Measurements from ENCODE around the gene DNASE1L2. TPM values are rescaled to one million over a fixed set of nuclear protein-coding genes. Genes with fewer than 3 reads are reported as not detected.

Gene DNASE1L2
- total and polyA plus RNA-seq, 10 of the 15 experiments (the other 5 are each of a cell fraction or from before 2014, with no cell fraction given): 0.06 to 1.5 (median 0.29) TPM

DNA sequence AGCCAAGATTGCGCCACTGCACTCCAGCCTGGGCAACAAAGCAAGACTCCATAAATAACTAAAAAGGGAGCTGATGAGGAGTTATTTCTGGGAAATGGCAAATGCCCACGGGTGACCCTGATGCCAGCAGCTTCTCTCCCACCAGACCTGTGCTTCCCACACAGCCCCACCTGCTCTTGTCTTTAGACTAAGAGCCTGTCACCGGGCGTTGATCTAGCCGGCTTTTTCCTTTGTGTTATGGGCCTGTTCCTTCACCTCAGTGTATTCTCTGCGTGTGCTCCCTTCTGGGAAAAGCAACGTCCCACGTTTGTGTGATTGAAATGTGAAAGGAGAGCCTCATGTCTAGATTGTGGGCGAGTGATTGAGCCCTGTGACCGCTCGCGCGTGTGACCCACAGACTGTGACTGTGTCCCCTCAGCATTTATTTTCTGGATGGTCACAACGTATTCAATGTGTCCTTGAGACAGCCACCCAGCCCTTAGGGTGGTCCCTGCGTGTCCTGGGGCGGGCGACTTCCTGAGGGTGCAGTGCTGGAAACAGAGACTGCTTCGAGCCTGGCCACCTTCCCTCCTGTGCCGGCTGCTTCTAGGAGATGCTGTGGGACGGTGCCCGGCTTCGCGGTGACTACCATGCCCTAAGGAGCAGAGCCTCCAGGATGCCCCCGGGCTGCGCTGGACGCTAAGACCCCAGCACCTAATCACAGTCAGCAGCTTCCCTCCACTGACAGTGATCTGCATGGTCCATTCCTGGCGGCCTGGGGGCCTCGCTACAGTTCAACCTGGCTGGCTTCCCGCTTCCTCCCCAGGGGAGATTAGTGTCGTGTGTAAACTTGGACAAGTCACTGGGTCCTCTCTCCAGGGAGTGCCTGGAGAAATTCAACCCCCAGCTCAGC, 39.5 kb downstream of the DNASE1L2 start:
- Histone ChIP-seq H3K4me3 (no peak overlapping the region), H4K20me1 (ENCODE audit: control insufficient read depth, insufficient read depth) (no peaks in the 10 kb centered on the region), H2AFZ (ENCODE audit: control insufficient read depth, low read depth, low read length) (no peak overlapping the region), H3K9me3 (replicated peaks; ENCODE audit: control insufficient read depth, insufficient read depth, low read length) (no peaks in the 10 kb centered on the region), H3K9ac (ENCODE audit: control insufficient read depth, insufficient read depth, low read length) (no peak overlapping the region), H3K36me3 (ENCODE audit: control insufficient read depth in 2 of 2, insufficient read depth in 2 of 2, low read length in 1 of 2) (no peaks in the 10 kb centered on the region), H3K4me2 (ENCODE audit: control insufficient read depth, insufficient read depth) (no peak overlapping the region), H3K79me2 (ENCODE audit: control insufficient read depth, insufficient read depth, low read length) (no peaks in the 10 kb centered on the region), H3K4me1 (ENCODE audit: control insufficient read depth, insufficient read depth, low read length) (no peaks in the 10 kb centered on the region), H3K27ac (ENCODE audit: control insufficient read depth, insufficient read depth) (no peak overlapping the region), H3K27me3 (replicated peaks in 1 of 2; ENCODE audit: control insufficient read depth in 2 of 2, insufficient read depth in 2 of 2, low read length in 1 of 2) (no peaks in the 10 kb centered on the region)
- CTCF ChIA-PET: no interaction called here
- ATAC-seq (no peak), DNase-seq (ENCODE audit: low read depth, low spot score) (no peak), FAIRE-seq (no peak)
- RAD21 ChIA-PET (ENCODE audit: unreplicated experiment): interaction anchor here (0.6 kb wide), 1 partner anchor 14 kb away, joined by 3 read pairs; no protein-coding TSS in a partner anchor
- in situ Hi-C loops (cut with MboI): no loop called here
- WGBS (ENCODE audit: insufficient coverage, insufficient replicate concordance, low lambda C conversion rate, missing lambda C conversion rate): 72% methylated on average over 30 of the region's 30 CpGs
- no TSS peak for BruUV-seq (replicated peaks)
- POLR2A ChIA-PET: interaction anchor here (0.5 kb wide), 1 partner anchor 81 kb away, joined by 3 read pairs; no protein-coding TSS in a partner anchor
- SMC1A ChIA-PET (ENCODE audit: uncharacterized antibody, unreplicated experiment): no interaction called here
- intact Hi-C loops (cut with micrococcal nuclease; ENCODE audit: unreplicated experiment): no loop called here
- TF ChIP-seq YBX1 (IDR thresholded peaks at IDR 0.05) (no peak), CEBPB (IDR thresholded peaks at IDR 0.05; ENCODE audit: borderline replicate concordance in 1 of 2, low read depth in 2 of 2, low read length in 2 of 2) (no peak), RFX5 (IDR thresholded peaks at IDR 0.05; ENCODE audit: low read depth, low read length) (no peak), MEF2A (IDR thresholded peaks at IDR 0.05; ENCODE audit: insufficient read depth, low read depth, low read length) (no peak), BACH1 (IDR thresholded peaks at IDR 0.05; ENCODE audit: borderline replicate concordance) (no peak), SMARCA5 (IDR thresholded peaks at IDR 0.05) (no peak), NR2C2 (IDR thresholded peaks at IDR 0.05; ENCODE audit: borderline replicate concordance, control insufficient read depth, insufficient read length, low read depth) (no peak), STAT3 (IDR thresholded peaks at IDR 0.05; ENCODE audit: low read depth, low read length) (no peak), ZNF207 (IDR thresholded peaks at IDR 0.05; ENCODE audit: borderline replicate concordance) (no peak), CREB1 (IDR thresholded peaks at IDR 0.05; ENCODE audit: low read depth) (no peak), HDGF (IDR thresholded peaks at IDR 0.05) (no peak), POLR2A (IDR thresholded peaks at IDR 0.05; ENCODE audit: low read depth, low read length) (no peak)
- TF ChIP-seq, protein P1, sequence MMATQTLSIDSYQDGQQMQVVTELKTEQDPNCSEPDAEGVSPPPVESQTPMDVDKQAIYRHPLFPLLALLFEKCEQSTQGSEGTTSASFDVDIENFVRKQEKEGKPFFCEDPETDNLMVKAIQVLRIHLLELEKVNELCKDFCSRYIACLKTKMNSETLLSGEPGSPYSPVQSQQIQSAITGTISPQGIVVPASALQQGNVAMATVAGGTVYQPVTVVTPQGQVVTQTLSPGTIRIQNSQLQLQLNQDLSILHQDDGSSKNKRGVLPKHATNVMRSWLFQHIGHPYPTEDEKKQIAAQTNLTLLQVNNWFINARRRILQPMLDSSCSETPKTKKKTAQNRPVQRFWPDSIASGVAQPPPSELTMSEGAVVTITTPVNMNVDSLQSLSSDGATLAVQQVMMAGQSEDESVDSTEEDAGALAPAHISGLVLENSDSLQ (IDR thresholded peaks at IDR 0.05): no peak
- TF ChIP-seq, protein P2, sequence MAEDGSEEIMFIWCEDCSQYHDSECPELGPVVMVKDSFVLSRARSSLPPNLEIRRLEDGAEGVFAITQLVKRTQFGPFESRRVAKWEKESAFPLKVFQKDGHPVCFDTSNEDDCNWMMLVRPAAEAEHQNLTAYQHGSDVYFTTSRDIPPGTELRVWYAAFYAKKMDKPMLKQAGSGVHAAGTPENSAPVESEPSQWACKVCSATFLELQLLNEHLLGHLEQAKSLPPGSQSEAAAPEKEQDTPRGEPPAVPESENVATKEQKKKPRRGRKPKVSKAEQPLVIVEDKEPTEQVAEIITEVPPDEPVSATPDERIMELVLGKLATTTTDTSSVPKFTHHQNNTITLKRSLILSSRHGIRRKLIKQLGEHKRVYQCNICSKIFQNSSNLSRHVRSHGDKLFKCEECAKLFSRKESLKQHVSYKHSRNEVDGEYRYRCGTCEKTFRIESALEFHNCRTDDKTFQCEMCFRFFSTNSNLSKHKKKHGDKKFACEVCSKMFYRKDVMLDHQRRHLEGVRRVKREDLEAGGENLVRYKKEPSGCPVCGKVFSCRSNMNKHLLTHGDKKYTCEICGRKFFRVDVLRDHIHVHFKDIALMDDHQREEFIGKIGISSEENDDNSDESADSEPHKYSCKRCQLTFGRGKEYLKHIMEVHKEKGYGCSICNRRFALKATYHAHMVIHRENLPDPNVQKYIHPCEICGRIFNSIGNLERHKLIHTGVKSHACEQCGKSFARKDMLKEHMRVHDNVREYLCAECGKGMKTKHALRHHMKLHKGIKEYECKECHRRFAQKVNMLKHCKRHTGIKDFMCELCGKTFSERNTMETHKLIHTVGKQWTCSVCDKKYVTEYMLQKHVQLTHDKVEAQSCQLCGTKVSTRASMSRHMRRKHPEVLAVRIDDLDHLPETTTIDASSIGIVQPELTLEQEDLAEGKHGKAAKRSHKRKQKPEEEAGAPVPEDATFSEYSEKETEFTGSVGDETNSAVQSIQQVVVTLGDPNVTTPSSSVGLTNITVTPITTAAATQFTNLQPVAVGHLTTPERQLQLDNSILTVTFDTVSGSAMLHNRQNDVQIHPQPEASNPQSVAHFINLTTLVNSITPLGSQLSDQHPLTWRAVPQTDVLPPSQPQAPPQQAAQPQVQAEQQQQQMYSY (CRISPR knock-in tag; IDR thresholded peaks at IDR 0.05): no peak
- TF ChIP-seq, protein P3, sequence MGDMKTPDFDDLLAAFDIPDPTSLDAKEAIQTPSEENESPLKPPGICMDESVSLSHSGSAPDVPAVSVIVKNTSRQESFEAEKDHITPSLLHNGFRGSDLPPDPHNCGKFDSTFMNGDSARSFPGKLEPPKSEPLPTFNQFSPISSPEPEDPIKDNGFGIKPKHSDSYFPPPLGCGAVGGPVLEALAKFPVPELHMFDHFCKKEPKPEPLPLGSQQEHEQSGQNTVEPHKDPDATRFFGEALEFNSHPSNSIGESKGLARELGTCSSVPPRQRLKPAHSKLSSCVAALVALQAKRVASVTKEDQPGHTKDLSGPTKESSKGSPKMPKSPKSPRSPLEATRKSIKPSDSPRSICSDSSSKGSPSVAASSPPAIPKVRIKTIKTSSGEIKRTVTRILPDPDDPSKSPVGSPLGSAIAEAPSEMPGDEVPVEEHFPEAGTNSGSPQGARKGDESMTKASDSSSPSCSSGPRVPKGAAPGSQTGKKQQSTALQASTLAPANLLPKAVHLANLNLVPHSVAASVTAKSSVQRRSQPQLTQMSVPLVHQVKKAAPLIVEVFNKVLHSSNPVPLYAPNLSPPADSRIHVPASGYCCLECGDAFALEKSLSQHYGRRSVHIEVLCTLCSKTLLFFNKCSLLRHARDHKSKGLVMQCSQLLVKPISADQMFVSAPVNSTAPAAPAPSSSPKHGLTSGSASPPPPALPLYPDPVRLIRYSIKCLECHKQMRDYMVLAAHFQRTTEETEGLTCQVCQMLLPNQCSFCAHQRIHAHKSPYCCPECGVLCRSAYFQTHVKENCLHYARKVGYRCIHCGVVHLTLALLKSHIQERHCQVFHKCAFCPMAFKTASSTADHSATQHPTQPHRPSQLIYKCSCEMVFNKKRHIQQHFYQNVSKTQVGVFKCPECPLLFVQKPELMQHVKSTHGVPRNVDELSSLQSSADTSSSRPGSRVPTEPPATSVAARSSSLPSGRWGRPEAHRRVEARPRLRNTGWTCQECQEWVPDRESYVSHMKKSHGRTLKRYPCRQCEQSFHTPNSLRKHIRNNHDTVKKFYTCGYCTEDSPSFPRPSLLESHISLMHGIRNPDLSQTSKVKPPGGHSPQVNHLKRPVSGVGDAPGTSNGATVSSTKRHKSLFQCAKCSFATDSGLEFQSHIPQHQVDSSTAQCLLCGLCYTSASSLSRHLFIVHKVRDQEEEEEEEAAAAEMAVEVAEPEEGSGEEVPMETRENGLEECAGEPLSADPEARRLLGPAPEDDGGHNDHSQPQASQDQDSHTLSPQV (IDR thresholded peaks at IDR 0.05): no peak

All from GM12878 (cell line).